Suprapubic skin (tissue), 4 donors: ENCODE results near the gene RAB10.

Experiments used
- CTCF ChIP-seq, 2 donors: fragments of 200-600 bp in 1 of 2; fragments of 450-650 bp in 1 of 2; sonication (generic) in 1 of 2; IDR thresholded peaks; one replicate each; pipeline ENCODE4 v1.5.1; 2016 to 2019; ENCODE audit warnings: antibody characterized with exemption in 2 of 2, mild to moderate bottlenecking in 1 of 2, moderate library complexity in 1 of 2
- EP300 ChIP-seq: sonication (generic); formaldehyde crosslinking; IDR thresholded peaks from one replicate; pipeline ENCODE4 v1.6.1; 2017; ENCODE audit warnings: antibody characterized with exemption
- POLR2A ChIP-seq, 2 donors: fragments of 450-650 bp; IDR thresholded peaks; one replicate each; pipeline ENCODE4 v1.6.1; 2017; ENCODE audit warnings: antibody characterized with exemption in 2 of 2, mild to moderate bottlenecking in 2 of 2, moderate library complexity in 2 of 2
- POLR2AphosphoS5 ChIP-seq, 3 donors: sonication (generic); formaldehyde crosslinking; IDR thresholded peaks; one replicate each; pipeline ENCODE4 v1.6.1; 2017; ENCODE audit warnings: antibody characterized with exemption in 3 of 3

- no peak for TF ChIP-seq POLR2AphosphoS5 (IDR thresholded peaks at IDR 0.05)
- TF ChIP-seq CTCF (IDR thresholded peaks at IDR 0.05), result no peak
- no peak for TF ChIP-seq EP300
- no peak for TF ChIP-seq POLR2A (IDR thresholded peaks at IDR 0.05)
Measured at GRCh38 chr2:26008095-26008494, 25.8 kb upstream of the RAB10 start.
